Measurements from ENCODE around the gene PLXNB2. TPM values are rescaled to one million over a fixed set of nuclear protein-coding genes. Genes with fewer than 3 reads are reported as not detected.

The PLXNB2 gene
- total and polyA plus RNA-seq, 12 donors: 12.4 to 431 (median 296) TPM

- peak in 1 of 2 donors; percentile 5 for TF ChIP-seq POLR2A (IDR thresholded peaks at IDR 0.05)
- no peak for TF ChIP-seq CTCF (IDR thresholded peaks at IDR 0.05)
- WGBS, 4 donors: 9 to 17% (median 13%) methylated on average over 36 to 53 of the region's 53 CpGs; no CpG with 5 or more reads in 1 of the 4 donors
- Histone ChIP-seq H3K27me3 (no peaks in the 10 kb centered on the region), H3K36me3 (replicated peaks in 1 of 2) (peaks cover 0 to 9% of the 10 kb centered on the region in 2 donors), H3K4me3 (peak overlapping the region; percentile 63 to 95 (median 93)), H3K27ac (peak overlapping the region; percentile 80 to 96 (median 89)), H3K4me1 (replicated peaks in 1 of 2) (peaks cover 42 to 52% of the 10 kb centered on the region in 2 donors), H3K9me3 (replicated peaks in 1 of 3) (no peaks in the 10 kb centered on the region)
- peak in 1 of 7 donors; percentile 32 for DNase-seq
- intact Hi-C loops (cut with DNase I): no loop called here
Measured at GRCh38 chr22:50245214-50246072, 62.0 kb downstream of the PLXNB2 start.

- peaks cover 35 to 44% of the 10 kb centered on the region in 2 donors for H3K4me1 ChIP-seq (replicated peaks in 1 of 2)
Measured at GRCh38 chr22:50244420-50245213, 62.8 kb downstream of the PLXNB2 start, which contains the start of gene TUBGCP6. TSS of gene TUBGCP6 (minus strand) at chr22:50245023. CDS start at chr22:50244459, 564 bp downstream.

GRCh38 chr22:50243685-50244419 lies 63.6 kb downstream of the PLXNB2 start:
- H3K4me3 ChIP-seq: peak overlapping the region; percentile 63 to 95 (median 93)
- TF ChIP-seq POLR2A (IDR thresholded peaks at IDR 0.05) (no peak), CTCF (IDR thresholded peaks at IDR 0.05) (no peak)
- peaks cover 35 to 44% of the 10 kb centered on the region in 2 donors for H3K4me1 ChIP-seq (replicated peaks in 1 of 2)
- no peaks in the 10 kb centered on the region for H3K27me3 ChIP-seq
- no peaks in the 10 kb centered on the region for H3K9me3 ChIP-seq (replicated peaks in 1 of 3)
- H3K36me3 ChIP-seq (replicated peaks in 1 of 2): peaks cover 0 to 16% of the 10 kb centered on the region in 2 donors
- WGBS, 4 donors: 12 to 20% (median 17%) methylated on average over 25 to 27 of the region's 27 CpGs
- H3K27ac ChIP-seq: peak overlapping the region in 4 of 5 donors; percentile 87 to 96 (median 92)
- intact Hi-C loops (cut with DNase I): no loop called here
- no peak for DNase-seq

More at GRCh38 chr22:50244420-50245213, 62.8 kb downstream of the PLXNB2 start, which contains the start of gene TUBGCP6:
- WGBS, 4 donors: 0 to 1% (median 0%) methylated on average over 16 to 76 of the region's 76 CpGs
- Histone ChIP-seq H3K9me3 (replicated peaks in 1 of 3) (no peaks in the 10 kb centered on the region), H3K4me3 (peak within 1 kb of the TSS; percentile 63 to 95 (median 93)), H3K27ac (peak within 1 kb of the TSS; percentile 80 to 96 (median 89)), H3K27me3 (no peaks in the 10 kb centered on the region), H3K36me3 (replicated peaks in 1 of 2) (peaks cover 0 to 16% of the 10 kb centered on the region in 2 donors)
- DNase-seq: peak; percentile 91 to 98 (median 95)
- TF ChIP-seq POLR2A (IDR thresholded peaks at IDR 0.05) (peak; percentile 70 to 77), CTCF (IDR thresholded peaks at IDR 0.05) (peak; percentile 6 to 64 (median 44))
- intact Hi-C loops (cut with DNase I): no loop called here
